ENCODE results near the gene SORL1.

Gene SORL1

GRCh38 chr11:121456151-121456550 lies 4.0 kb downstream of the SORL1 start:
- TF ChIP-seq GATA3 (IDR thresholded peaks at IDR 0.05; ENCODE audit: low read depth, low read length) (no peak), GATA2 (IDR thresholded peaks at IDR 0.05; ENCODE audit: low read depth, low read length) (no peak)

GRCh38 chr11:121456816-121457431 lies 4.8 kb downstream of the SORL1 start:
- TF ChIP-seq GATA3 (IDR thresholded peaks at IDR 0.05; ENCODE audit: low read depth, low read length), result no peak
- no peak for TF ChIP-seq GATA2 (IDR thresholded peaks at IDR 0.05; ENCODE audit: low read depth, low read length)

GRCh38 chr11:121458551-121458950 lies 6.4 kb downstream of the SORL1 start:
- TF ChIP-seq GATA3 (IDR thresholded peaks at IDR 0.05; ENCODE audit: low read depth, low read length), result no peak
- no peak for TF ChIP-seq GATA2 (IDR thresholded peaks at IDR 0.05; ENCODE audit: low read depth, low read length)

GRCh38 chr11:121459413-121460017 lies 7.4 kb downstream of the SORL1 start:
- TF ChIP-seq GATA2 (IDR thresholded peaks at IDR 0.05; ENCODE audit: low read depth, low read length) (peak; percentile 23; the same call in 1 of the 2 replicates), GATA3 (IDR thresholded peaks at IDR 0.05; ENCODE audit: low read depth, low read length) (no peak)

GRCh38 chr11:121460941-121461514 lies 8.9 kb downstream of the SORL1 start:
- TF ChIP-seq GATA2 (IDR thresholded peaks at IDR 0.05; ENCODE audit: low read depth, low read length) (no peak), GATA3 (IDR thresholded peaks at IDR 0.05; ENCODE audit: low read depth, low read length) (no peak)

GRCh38 chr11:121461843-121462242 lies 9.7 kb downstream of the SORL1 start:
- no peak for TF ChIP-seq GATA2 (IDR thresholded peaks at IDR 0.05; ENCODE audit: low read depth, low read length)
- TF ChIP-seq GATA3 (IDR thresholded peaks at IDR 0.05; ENCODE audit: low read depth, low read length), result no peak

GRCh38 chr11:121463689-121464335 lies 11.7 kb downstream of the SORL1 start:
- TF ChIP-seq GATA3 (IDR thresholded peaks at IDR 0.05; ENCODE audit: low read depth, low read length) (no peak), GATA2 (IDR thresholded peaks at IDR 0.05; ENCODE audit: low read depth, low read length) (no peak)

GRCh38 chr11:121464352-121464946 lies 12.3 kb downstream of the SORL1 start:
- no peak for TF ChIP-seq GATA3 (IDR thresholded peaks at IDR 0.05; ENCODE audit: low read depth, low read length)
- peak; percentile 27; the same call in 1 of the 2 replicates for TF ChIP-seq GATA2 (IDR thresholded peaks at IDR 0.05; ENCODE audit: low read depth, low read length)

GRCh38 chr11:121465709-121466062 lies 13.6 kb downstream of the SORL1 start:
- TF ChIP-seq GATA3 (IDR thresholded peaks at IDR 0.05; ENCODE audit: low read depth, low read length) (no peak), GATA2 (IDR thresholded peaks at IDR 0.05; ENCODE audit: low read depth, low read length) (no peak)

- TF ChIP-seq GATA2 (IDR thresholded peaks at IDR 0.05; ENCODE audit: low read depth, low read length), result no peak
- TF ChIP-seq GATA3 (IDR thresholded peaks at IDR 0.05; ENCODE audit: low read depth, low read length), result no peak
These were observed 14.1 kb downstream of the SORL1 start for GRCh38 chr11:121466063-121466794.

GRCh38 chr11:121467471-121467870 lies 15.4 kb downstream of the SORL1 start:
- TF ChIP-seq GATA3 (IDR thresholded peaks at IDR 0.05; ENCODE audit: low read depth, low read length) (no peak), GATA2 (IDR thresholded peaks at IDR 0.05; ENCODE audit: low read depth, low read length) (no peak)

GRCh38 chr11:121467965-121468364 lies 15.9 kb downstream of the SORL1 start:
- no peak for TF ChIP-seq GATA3 (IDR thresholded peaks at IDR 0.05; ENCODE audit: low read depth, low read length)
- no peak for TF ChIP-seq GATA2 (IDR thresholded peaks at IDR 0.05; ENCODE audit: low read depth, low read length)

GRCh38 chr11:121469910-121470309 lies 17.8 kb downstream of the SORL1 start:
- TF ChIP-seq GATA3 (IDR thresholded peaks at IDR 0.05; ENCODE audit: low read depth, low read length), result no peak
- no peak for TF ChIP-seq GATA2 (IDR thresholded peaks at IDR 0.05; ENCODE audit: low read depth, low read length)

- TF ChIP-seq GATA2 (IDR thresholded peaks at IDR 0.05; ENCODE audit: low read depth, low read length) (no peak), GATA3 (IDR thresholded peaks at IDR 0.05; ENCODE audit: low read depth, low read length) (no peak)
These were observed 19.1 kb downstream of the SORL1 start for GRCh38 chr11:121471167-121471566.
